Bone marrow (tissue), 2 donors: ENCODE results near the gene WLS.

ENCODE experiments used
- DNase-seq, 2 donors: peaks; one replicate each; lab custom pipeline; 2025; lab: John Stamatoyannopoulos, UW

The WLS gene

GRCh38 chr1:68087184-68087583, 145.1 kb downstream of the WLS start:
- no peak for DNase-seq

- DNase-seq, result no peak
Measured at GRCh38 chr1:68085752-68086151, 146.6 kb downstream of the WLS start.

GRCh38 chr1:68083686-68084085, 148.6 kb downstream of the WLS start:
- DNase-seq, result no peak

GRCh38 chr1:68081775-68082283, 150.5 kb downstream of the WLS start:
- DNase-seq, result no peak

- DNase-seq, result no peak
Measured at GRCh38 chr1:68078647-68079046, 153.7 kb downstream of the WLS start.
